Measurements from ENCODE around the gene LRBA. TPM values are rescaled to one million over a fixed set of nuclear protein-coding genes. Genes with fewer than 3 reads are reported as not detected.

LRBA gene
- total RNA-seq, 2 donors from 2014 or later: 30.9 to 33.7 TPM

GRCh38 chr4:151015459-151016347 lies 619 bp upstream of the LRBA start:
- H3K27me3 ChIP-seq (replicated peaks; ENCODE audit: insufficient read depth): no peaks in the 10 kb centered on the region
- peak overlapping the region; percentile 85 for H3K4me3 ChIP-seq
- peak; percentile 64 for ATAC-seq (ENCODE audit: insufficient number of reproducible peaks, low FRiP score, low read depth)
- TF ChIP-seq, protein P1, sequence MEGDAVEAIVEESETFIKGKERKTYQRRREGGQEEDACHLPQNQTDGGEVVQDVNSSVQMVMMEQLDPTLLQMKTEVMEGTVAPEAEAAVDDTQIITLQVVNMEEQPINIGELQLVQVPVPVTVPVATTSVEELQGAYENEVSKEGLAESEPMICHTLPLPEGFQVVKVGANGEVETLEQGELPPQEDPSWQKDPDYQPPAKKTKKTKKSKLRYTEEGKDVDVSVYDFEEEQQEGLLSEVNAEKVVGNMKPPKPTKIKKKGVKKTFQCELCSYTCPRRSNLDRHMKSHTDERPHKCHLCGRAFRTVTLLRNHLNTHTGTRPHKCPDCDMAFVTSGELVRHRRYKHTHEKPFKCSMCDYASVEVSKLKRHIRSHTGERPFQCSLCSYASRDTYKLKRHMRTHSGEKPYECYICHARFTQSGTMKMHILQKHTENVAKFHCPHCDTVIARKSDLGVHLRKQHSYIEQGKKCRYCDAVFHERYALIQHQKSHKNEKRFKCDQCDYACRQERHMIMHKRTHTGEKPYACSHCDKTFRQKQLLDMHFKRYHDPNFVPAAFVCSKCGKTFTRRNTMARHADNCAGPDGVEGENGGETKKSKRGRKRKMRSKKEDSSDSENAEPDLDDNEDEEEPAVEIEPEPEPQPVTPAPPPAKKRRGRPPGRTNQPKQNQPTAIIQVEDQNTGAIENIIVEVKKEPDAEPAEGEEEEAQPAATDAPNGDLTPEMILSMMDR (IDR thresholded peaks at IDR 0.05): no peak
- no peak for DNase-seq (ENCODE audit: low spot score)
- no peaks in the 10 kb centered on the region for H3K36me3 ChIP-seq
- no peaks in the 10 kb centered on the region for H3K9me3 ChIP-seq
- peak overlapping the region; percentile 69 to 83 for H3K27ac ChIP-seq
- H3K4me1 ChIP-seq (ENCODE audit: control insufficient read depth in 1 of 2, low read depth in 2 of 2): peaks cover 8 to 10% of the 10 kb centered on the region in 2 donors

GRCh38 chr4:151013944-151014343 lies 1.1 kb downstream of the LRBA start:
- H3K36me3 ChIP-seq: no peaks in the 10 kb centered on the region
- TF ChIP-seq, protein P1 (IDR thresholded peaks at IDR 0.05): no peak
- no peak for DNase-seq (ENCODE audit: low spot score)
- H3K4me3 ChIP-seq: peak overlapping the region; percentile 85
- H3K4me1 ChIP-seq (ENCODE audit: control insufficient read depth in 1 of 2, low read depth in 2 of 2): peaks cover 8 to 10% of the 10 kb centered on the region in 2 donors
- H3K9me3 ChIP-seq: no peaks in the 10 kb centered on the region
- ATAC-seq (ENCODE audit: insufficient number of reproducible peaks, low FRiP score, low read depth): no peak
- no peaks in the 10 kb centered on the region for H3K27me3 ChIP-seq (replicated peaks; ENCODE audit: insufficient read depth)
- no peak overlapping the region for H3K27ac ChIP-seq

- TF ChIP-seq, protein P1 (IDR thresholded peaks at IDR 0.05): no peak
- Histone ChIP-seq H3K27ac (no peak overlapping the region), H3K9me3 (no peaks in the 10 kb centered on the region), H3K27me3 (replicated peaks; ENCODE audit: insufficient read depth) (no peaks in the 10 kb centered on the region), H3K36me3 (no peaks in the 10 kb centered on the region), H3K4me3 (peak overlapping the region; percentile 85), H3K4me1 (ENCODE audit: control insufficient read depth in 1 of 2, low read depth in 2 of 2) (peaks cover 8 to 10% of the 10 kb centered on the region in 2 donors)
- no peak for ATAC-seq (ENCODE audit: insufficient number of reproducible peaks, low FRiP score, low read depth)
- DNase-seq (ENCODE audit: low spot score): no peak
Measured at GRCh38 chr4:151013491-151013890, 1.6 kb downstream of the LRBA start.

GRCh38 chr4:151012820-151013219 lies 2.3 kb downstream of the LRBA start:
- no peaks in the 10 kb centered on the region for H3K36me3 ChIP-seq
- DNase-seq (ENCODE audit: low spot score) (no peak), ATAC-seq (ENCODE audit: insufficient number of reproducible peaks, low FRiP score, low read depth) (no peak)
- TF ChIP-seq, protein P1 (IDR thresholded peaks at IDR 0.05): no peak
- peak overlapping the region; percentile 26 for H3K4me3 ChIP-seq
- H3K27me3 ChIP-seq (replicated peaks; ENCODE audit: insufficient read depth): no peaks in the 10 kb centered on the region
- no peaks in the 10 kb centered on the region for H3K9me3 ChIP-seq
- H3K27ac ChIP-seq: no peak overlapping the region
- H3K4me1 ChIP-seq (ENCODE audit: control insufficient read depth in 1 of 2, low read depth in 2 of 2): peaks cover 8 to 10% of the 10 kb centered on the region in 2 donors

DNA sequence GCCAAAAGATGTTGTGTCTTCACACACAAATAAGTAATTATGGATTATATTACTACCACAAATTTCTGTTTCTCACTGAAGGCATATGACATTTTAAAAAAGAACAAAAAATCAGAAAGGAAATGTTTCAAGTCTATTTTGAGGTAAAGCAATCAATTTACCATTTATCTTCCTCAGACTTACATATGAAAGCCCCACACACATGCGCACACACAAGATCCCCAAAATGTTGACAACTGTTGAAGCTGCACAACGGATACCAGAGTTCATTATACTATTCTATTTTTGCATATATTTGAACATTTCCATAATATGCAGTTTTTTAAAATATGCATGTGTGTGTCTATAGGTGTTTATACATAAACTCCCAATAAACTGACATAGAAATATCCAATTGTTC lies 2.7 kb downstream of the LRBA start:
- ATAC-seq (ENCODE audit: insufficient number of reproducible peaks, low FRiP score, low read depth) (no peak), DNase-seq (ENCODE audit: low spot score) (no peak)
- peaks cover 8 to 10% of the 10 kb centered on the region in 2 donors for H3K4me1 ChIP-seq (ENCODE audit: control insufficient read depth in 1 of 2, low read depth in 2 of 2)
- H3K9me3 ChIP-seq: no peaks in the 10 kb centered on the region
- H3K27me3 ChIP-seq (replicated peaks; ENCODE audit: insufficient read depth): no peaks in the 10 kb centered on the region
- no peak overlapping the region for H3K27ac ChIP-seq
- no peak overlapping the region for H3K4me3 ChIP-seq
- TF ChIP-seq, protein P1 (IDR thresholded peaks at IDR 0.05): no peak
- no peaks in the 10 kb centered on the region for H3K36me3 ChIP-seq

Data from thoracic aorta (tissue), 2 donors.